Ovary (tissue), 3 donors: ENCODE results near the gene NPW.

Source experiments
- EP300 ChIP-seq: sonication (generic); formaldehyde crosslinking; IDR thresholded peaks from one replicate; pipeline ENCODE4 v1.6.1; 2017; ENCODE audit warnings: antibody characterized with exemption
- TF ChIP-seq, protein P1 (sequence below), 3 donors: fragments of 450-650 bp in 2 of 3; fragments of 200-600 bp in 1 of 3; IDR thresholded peaks; one replicate each; pipeline versions ENCODE4 v1.5.1 to v1.8.0; 2016 to 2022; ENCODE audit warnings: antibody characterized with exemption in 3 of 3, mild to moderate bottlenecking in 1 of 3
- donor health status: DM: no; HTN: no; CAD: no.

DNA sequence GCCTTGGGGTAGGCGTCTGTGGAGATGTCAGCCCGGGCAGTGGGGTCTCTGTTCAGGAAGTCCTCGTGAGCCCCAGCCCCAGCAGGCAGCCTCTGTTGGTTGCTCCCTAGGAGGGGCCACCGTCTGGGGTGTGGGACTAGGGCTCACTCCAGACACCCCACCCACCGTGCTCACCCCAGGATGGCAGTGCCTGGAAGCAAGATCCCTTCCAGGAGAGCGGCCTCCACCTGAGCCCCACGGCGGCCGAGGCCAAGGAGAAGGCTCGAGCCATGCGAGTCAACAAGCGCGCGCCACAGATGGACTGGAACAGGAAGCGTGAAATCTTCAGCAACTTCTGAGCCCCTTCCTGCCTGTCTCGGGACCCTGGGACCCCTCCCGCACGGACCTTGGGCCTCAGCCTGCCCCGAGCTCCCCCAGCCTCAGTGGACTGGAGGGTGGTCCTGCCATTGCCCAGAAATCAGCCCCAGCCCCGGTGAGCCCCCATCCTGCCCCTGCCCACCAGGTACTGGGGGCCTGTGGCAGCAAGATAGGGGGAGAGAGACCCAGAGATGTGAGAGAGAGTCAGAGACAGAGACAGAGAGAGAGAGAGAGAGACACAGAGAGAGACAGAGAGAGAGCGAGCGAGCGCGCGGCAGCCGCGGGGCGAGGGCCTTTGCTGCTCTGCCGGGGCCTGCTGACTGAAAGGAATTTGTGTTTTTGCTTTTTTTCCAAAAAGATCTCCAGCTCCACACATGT is 18.2 kb downstream of the NPW start:
- TF ChIP-seq, protein P1, sequence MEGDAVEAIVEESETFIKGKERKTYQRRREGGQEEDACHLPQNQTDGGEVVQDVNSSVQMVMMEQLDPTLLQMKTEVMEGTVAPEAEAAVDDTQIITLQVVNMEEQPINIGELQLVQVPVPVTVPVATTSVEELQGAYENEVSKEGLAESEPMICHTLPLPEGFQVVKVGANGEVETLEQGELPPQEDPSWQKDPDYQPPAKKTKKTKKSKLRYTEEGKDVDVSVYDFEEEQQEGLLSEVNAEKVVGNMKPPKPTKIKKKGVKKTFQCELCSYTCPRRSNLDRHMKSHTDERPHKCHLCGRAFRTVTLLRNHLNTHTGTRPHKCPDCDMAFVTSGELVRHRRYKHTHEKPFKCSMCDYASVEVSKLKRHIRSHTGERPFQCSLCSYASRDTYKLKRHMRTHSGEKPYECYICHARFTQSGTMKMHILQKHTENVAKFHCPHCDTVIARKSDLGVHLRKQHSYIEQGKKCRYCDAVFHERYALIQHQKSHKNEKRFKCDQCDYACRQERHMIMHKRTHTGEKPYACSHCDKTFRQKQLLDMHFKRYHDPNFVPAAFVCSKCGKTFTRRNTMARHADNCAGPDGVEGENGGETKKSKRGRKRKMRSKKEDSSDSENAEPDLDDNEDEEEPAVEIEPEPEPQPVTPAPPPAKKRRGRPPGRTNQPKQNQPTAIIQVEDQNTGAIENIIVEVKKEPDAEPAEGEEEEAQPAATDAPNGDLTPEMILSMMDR (IDR thresholded peaks at IDR 0.05), result no peak
- TF ChIP-seq EP300, result no peak
